HUDEP-2 (cell line): ENCODE results near the gene NXNL1.
A peak's percentile ranks its signal among the peaks of the same experiment; 100 is the strongest.
"Not testable (repeated sequence)": the region's sequence is repeated elsewhere in the genome, so short reads cannot be mapped to it uniquely, and the experiment has no call there.

Source experiments
- DNase-seq, 76 experiments: peaks; one replicate each; lab custom pipeline; 2025; ENCODE audit not compliant: unreplicated experiment in 76 of 76; lab: John Stamatoyannopoulos, UW

The NXNL1 gene

DNA sequence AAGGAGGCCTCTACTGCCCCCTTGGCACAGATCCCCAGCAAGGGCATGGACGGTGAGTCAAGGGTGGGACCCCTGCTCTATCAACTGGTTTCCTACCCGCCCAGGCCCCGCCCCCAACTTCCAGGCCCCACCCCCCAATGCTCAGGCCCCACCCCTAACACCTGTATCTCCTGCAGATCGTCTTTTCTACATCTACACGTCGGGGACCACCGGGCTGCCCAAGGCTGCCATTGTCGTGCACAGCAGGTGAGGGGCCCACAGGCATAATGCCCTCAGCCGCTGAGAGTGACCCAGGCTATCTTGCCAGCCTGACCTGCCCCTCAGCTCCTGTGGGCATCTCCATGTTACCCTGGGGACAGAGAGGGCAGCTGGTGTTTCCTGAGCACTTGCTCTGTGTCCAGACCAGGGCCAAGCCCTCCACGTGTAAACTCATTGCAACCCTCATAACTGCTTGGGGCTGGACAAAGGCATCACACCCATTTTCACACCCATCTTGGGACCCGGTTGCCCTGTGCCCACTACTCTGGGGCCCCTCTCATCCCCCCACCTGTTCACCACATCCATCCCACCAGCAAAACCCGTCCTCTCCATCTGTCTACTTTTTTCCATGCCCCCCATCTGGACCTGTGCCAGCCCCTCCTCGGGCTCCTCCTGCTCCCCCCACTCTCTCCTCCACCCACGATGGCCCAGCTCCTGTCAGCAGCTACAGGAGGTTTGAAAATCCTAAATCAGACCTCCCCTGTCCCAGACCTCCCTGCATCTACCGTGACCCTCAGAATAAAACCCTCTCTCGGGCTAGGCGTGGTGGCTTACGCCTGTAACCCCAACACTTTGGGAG, 26.8 kb upstream of the NXNL1 start:
- DNase-seq = no peak

GRCh38 chr19:17486545-17487240, 26.0 kb upstream of the NXNL1 start:
- no peak for DNase-seq

- no peak for DNase-seq
Observed at GRCh38 chr19:17484520-17485185, 23.9 kb upstream of the NXNL1 start.

DNA sequence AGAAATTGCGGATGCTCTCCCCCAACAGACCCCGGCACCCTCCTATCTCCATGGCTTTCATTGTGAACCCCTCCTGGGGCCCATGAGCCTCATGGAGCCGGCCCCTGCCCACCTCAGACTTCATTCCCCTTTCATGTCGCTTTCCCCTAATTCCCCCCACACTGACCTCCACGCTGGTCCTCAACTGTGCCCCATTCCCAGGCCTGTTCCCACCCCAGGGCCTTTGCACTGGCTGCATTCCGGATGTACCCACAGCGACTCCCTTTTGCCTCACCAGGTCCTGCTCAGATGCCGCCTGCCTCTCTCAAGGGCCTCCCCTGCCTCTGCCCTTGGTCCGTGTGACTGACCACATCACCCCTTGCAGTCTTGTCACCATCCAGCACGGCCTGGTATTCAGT, 22.9 kb upstream of the NXNL1 start:
- no peak for DNase-seq

DNA sequence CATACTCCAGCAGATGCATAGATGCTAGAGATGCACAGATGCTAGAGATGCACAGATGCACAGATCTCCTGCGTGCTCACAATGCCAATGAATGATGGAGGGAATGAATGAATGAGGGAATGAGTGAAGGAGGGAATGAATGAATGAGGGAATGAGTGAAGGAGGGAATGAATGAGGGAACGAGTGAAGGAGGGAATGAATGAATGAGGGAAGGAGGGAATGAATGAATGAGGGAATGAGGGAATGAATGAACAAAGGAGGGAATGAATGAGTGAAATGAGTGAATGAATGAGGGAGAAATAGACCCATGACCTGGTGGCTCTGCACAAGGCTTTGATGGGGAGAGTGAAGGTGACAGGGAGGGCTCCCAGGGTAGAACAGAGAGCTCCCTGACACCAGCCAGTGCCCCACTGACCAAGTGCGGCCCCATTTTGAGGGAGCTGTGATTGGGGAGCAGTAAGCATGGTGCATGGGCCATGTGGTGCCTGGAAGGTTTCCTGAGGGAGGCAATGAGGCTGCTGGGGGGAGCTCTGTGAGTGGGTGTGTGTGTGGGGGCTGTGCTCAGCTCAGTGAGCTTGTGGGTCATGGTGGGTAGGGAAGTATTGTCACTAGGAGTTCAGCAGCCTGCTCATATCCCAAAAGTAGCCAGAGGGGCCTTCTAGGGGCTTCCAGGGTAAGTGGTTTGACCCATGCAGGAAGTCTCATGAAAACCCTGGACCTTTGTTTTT, 22.3 kb upstream of the NXNL1 start:
- DNase-seq = no peak

DNA sequence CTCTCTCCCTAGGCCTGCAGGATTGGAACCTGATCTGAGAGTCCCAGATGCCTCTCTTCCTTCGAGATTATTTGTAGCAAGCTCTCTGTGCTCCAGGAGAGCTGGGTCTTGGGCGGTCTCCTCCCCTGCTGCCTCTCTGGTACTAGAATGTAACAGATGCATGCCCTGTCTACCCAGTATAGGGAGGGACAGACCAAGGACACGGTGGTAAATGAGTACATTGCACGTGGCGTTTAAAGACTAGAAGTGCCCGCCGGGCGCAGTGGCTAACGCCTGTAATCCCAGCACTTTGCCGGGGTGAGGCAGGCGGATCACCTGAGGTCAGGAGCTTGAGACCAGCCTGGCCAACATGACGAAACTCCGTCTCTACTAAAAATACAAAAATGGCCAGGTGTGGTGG, 21.3 kb upstream of the NXNL1 start:
- DNase-seq = no peak

DNA sequence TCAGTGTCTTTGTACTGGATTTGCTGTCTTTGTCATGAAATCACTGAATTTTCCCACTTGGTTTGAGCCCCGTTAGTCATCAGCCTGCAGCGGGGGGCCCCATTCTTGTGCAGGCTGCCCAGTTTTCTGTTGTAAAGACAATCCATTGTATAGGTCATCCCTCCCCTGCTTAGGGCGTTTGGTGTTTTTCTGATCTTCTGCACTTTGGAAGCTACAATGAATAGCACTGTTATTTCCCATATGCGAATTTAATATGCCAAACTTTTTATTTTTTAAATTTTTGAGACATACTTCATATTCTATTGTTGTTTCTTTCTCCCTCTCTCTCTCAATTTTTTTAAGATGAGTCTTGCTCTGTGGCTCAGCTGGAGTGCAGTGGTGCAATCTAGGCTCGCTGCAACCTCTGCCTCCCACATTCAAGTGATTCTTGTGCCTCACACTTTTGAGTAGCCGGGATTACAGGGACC, 18.6 kb upstream of the NXNL1 start:
- DNase-seq = no peak

DNA sequence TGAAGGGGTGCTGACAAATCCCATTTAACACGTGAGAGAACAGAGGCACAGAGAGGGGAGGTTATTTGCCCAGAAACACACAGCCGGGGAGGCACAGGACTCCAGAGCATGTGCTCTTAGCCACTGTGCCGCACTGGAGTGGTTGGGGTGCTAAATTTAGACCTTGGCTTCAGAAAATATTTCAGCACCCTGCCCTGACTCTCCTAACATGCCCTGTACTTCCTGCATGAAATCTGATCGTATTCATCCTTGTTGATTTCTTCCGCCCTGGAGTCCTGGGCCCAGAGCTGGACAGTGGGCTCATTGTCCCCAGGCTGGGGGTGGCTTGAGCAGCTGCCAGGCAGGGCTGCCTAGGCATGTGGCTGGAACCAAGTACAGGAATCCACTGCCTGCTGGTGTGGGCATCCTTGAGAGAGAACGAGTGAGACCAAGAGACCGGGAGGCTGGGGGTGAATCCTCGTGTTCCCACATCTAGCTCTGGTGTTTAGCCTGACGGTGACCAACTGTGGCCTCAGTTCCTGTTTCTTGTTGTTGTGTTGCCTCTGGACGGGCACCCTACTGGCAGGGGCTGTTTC, 14.9 kb upstream of the NXNL1 start:
- no peak for DNase-seq

DNA sequence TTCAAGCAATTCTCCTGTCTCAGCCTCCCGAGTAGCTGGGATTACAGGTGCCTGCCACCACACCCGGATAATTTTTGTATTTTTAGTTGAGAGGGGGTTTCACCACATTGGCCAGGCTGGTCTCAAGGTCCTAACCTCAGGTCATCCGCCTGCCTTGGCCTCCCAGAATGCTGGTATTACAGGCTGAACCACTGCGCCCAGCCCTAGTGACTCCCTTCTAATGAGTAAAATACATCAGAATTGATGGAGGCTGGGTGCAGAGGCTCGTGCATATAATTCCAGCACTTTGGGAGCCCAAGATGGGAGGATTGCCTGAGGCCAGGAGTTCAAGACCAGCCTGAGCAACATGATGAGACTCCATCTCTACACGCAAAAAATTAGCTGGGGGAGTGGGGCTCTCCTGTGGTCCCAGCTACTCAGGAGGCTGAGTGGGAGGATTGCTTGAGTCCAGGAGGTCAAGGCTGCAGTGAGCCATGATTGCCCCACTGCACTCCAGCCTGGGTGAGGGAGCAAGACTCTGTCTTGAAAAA, 14.3 kb upstream of the NXNL1 start:
- DNase-seq = not testable (repeated sequence)

GRCh38 chr19:17473041-17473440, 12.3 kb upstream of the NXNL1 start:
- peak in 20 of 76 experiments; percentile 5 to 59 (median 22) for DNase-seq

DNA sequence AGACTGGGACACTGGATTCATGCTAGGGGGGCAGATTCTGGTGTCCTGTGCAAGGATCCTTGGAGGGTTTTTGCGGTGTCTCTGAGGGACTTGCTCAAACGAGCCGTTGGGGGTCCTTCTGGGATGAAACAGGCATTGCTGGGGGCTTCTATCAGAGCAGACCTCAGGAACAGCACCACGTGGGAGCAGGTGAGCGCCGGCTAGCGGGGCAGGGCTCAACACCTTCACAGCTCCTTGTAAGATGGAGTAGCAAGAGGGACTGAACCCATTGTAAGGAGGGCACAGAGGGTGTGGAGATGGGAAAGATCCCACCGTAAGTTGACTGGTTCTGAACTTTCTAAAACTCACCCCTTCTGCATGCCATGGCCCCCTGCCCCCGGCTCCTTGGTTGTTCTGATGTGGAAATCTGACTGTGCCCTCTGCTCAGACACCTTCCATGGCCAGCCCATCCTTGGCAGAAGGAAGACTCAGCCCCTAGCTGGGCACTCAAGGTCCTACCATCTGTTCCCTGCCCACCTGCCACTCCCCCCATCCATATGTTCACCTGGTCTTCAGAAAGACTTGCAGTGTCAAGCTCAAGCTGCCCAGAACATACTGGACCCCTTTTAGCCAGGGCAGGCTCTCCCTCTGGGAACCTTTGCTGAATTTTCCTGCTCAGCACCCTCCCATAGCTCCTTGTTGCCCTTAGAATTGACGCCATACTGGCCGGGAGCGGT, 10.8 kb upstream of the NXNL1 start:
- DNase-seq = no peak

DNA sequence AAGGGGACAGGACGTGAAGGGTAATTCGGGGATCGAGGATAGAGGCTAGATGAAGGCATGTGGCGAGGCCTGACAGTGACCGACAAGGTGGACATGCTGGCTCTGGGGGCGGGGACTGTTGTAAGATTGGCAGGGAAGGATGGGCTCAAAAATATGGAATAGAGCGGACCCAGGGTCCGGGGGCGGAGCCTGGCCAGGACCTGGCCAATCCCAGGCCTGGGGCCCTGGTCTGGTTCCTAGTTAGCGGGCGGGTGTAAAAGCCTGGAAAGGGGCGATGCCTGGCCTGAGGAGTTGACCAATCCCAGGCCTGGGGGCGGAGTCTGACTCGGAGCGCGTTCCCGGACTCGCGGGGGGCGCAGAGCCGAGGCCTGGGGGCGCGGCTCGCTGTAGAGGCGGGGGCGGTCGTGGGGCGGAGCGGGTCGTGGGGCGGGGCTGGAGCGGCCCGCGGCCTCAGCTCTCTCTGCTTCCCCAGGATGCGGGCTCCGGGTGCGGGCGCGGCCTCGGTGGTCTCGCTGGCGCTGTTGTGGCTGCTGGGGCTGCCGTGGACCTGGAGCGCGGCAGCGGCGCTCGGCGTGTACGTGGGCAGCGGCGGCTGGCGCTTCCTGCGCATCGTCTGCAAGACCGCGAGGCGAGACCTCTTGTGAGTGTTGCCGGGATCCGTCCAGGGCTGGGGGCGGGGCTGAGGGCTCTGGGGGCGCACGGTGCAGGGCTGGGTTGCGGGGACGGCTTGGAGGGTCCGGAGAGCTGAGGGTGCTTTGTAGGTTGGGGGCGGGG, 9.5 kb upstream of the NXNL1 start, which contains the start of gene SLC27A1:
TSS of gene SLC27A1 (plus strand) at position 457 of the 774 bp plus-strand sequence. CDS start at position 474, 17 bp downstream.
- DNase-seq = peak; percentile 84 to 100 (median 99)

DNA sequence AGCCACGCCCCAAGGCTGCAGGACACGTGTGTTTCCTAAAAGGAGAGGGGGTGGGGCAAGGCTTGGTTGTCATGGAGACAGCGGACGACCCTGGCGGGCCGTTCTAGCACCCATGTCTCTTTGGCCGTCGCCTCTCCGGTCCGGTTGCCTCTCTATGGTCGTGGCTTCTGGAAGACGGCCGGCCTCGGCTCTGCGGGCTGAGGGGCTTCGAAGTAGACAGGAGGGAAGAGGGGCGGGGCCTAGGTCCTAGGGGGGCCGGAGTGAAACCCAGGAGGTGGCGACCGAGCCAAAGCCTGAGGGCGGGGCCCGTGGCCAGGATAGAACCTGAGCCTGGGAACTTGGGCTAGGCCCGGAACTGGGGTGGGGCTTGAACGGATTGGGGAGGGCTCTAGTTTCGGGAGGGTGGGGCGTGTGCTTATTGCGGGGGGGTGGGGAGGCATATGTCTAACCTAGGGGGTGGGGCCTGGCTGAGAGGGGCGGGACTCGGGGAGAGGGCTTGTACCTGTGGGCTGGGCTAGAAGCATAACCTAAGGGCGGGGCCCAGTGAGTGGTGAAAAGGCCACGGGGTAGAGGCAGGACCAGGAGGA, 8.8 kb upstream of the NXNL1 start:
- peak; percentile 75 to 100 (median 98) for DNase-seq

DNA sequence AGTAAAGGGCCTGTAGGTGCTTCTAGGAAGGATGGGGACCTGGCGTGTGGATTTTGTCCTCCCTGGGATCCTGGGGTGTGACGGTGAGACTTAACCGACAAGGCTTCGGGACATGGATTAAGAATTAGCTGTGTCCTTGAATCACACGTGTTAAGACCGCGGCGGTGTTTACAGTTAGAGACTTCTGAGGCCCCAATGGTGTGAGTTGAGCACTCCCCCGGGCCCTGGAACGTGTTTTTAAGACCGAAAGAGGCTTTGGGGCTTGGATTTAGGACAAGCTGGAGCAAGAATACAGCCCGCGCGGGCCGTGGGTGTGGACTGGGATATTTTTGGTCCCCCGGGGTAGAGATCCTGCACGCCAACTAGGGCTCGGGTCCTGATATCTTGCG, 8.4 kb upstream of the NXNL1 start:
- peak in 1 of 76 experiments; percentile 58 for DNase-seq

- DNase-seq = no peak
Observed at GRCh38 chr19:17468302-17469091, 7.8 kb upstream of the NXNL1 start.

DNA sequence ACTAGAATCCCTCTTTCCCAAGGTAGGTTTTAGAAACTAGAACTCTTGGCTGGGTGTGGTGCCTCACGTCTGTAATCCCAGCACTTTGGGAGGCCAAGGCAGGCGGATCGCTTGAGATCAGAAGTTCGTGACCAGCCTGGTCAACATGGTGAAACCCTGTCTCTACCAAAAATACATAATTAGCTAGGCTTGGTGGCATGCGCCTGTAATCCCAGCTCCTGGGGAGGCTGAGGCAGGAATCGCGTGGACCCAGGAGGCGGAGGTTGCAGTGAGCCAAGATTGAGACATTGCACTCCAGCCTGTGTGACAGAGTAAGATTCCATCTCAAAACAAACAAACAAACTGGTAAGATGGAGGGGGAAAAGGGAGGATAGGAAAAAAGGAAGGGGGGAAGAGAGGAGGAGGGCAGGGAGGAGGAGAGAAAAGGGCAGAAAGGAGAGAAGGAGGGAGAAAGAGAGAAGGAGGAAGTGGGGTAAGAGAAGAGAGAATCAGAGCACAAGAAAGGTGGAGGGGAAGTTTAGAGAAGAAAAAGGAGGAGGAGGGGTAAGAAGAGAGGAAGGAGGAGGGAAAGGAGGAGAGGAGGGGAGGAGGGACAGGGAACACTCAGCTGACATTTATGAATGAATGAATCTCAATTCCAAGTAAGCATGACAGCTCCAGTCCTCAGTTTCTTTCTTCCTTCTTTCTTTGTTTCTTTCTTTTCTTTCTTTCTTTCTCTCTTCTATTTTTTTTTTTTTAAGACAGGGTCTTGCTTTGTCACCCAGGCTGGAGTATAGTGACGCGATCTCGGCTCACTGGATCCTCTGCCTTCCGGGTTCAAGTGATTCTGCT, 7.0 kb upstream of the NXNL1 start:
- no peak for DNase-seq

- no peak for DNase-seq
Observed at GRCh38 chr19:17466487-17466850, 5.7 kb upstream of the NXNL1 start.
